GM21825 (cell line): ENCODE data around the gene IHH.

Source experiments
- ATAC-seq: cut with Tn5 transposase; IDR thresholded peaks from one replicate; pipeline ENCODE4 v1.9.1; 2021; ENCODE audit warnings: mild to moderate bottlenecking, moderate library complexity; ENCODE audit not compliant: unreplicated experiment

The IHH gene

DNA sequence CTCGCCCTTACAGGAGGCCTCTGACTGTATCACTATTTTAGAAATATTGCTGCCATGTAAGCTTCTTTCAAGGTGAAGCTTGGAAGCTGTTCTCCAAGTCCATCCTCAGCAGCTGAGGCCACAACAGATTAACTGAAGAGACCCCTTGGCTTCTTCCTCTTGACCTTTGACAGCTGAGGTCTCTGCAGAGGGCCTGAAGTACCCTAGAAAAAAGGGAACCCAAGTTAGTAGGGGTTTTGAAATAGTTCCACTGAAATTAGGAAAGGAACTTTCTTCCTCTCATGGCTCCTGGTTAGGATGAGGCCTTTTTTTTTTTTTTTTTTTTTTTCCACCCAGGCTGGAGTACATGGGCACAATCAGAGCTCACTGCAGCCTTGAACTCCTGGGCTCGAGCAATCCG is 15.5 kb upstream of the IHH start:
- no peak for ATAC-seq

DNA sequence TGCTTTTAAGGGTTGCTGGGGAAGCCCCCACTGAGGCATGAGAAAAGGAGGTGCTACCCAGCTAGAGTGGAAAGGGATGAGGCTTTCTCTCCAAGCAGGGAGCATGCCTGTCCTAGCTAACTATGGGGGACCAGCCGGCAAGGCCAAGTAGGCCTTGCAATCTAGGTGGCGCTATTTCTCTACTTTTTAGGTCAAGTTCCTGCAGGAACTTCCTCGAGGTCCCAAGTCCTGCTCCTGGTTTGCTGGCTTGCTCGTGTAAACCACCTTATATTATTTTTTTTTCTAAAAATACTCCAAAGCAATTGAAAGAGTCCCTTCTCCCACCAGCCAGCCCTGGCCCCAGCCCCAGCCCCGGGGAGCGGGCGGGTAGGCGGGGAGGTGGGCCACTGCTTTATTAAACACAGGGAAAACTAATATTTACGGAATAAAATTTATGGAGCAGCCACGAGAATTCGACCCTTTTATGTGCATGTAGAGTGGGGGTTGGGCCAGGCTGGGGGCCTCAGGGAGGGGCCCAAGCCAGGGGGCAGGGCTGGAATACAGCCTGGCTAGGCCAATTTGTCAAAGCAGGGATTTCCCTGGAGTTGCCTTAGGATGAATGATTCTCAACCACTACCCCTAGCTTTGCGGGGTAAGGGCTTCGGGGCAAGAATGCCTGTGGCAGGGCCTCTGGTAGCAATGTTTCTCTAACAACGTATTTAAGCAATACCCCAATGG is 12.8 kb upstream of the IHH start:
- ATAC-seq = no peak

DNA sequence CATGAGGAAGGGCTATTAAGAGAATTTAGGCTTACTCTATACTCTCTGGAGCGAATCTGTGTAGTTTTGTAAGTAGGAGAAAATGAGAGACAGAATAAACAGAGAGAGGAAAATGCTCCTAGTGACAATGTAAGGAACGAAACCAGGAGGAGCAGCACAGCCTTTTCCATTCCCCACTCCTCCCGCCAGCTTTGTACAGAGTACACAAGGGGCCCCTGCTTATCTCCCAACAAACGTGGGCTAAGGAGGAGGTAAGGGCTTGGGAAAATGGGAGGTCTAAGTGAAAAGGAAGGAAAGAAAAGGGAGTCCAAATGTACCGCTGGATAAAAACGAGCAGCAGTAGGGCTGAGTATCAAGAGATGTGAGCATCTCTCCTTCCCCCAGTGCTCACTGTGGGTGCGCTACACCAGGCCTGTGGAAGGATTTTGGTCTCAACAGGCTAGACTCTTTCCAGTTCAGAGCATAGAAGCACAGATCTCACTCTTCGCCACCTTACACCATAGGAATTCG is 12.1 kb upstream of the IHH start:
- no peak for ATAC-seq

DNA sequence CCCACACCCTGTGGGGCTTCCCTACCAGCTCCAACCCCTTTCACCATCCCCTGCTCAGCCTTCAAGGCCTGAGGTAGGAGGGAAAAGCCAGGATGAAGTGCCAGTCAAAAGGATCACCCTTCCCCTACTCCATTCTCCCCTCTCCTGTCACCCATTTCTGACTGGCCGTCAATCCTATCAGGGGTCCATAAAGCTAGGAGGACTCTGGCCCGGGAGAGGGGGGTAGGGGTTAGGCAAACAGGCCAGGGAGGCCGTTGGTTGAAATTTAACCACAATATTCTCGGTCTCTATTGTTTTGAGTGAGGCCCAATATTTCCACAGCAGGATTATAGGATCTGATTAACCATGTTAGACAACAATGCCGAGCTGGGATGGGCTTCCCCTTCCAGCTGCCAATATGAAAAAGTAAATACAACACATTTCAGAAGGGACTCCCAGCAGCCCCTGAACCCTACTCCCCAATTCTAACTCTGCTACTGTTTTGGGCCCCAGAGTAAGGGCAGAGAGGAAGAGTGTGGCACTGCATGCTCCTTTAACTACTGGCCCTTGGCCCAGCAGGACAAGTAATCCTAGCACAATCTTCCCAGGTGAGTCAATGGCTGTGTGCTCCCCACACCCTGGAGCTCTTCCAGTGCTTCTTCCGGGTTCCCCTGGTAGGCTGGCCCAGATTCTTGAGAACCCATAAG is 10.6 kb upstream of the IHH start:
- no peak for ATAC-seq

DNA sequence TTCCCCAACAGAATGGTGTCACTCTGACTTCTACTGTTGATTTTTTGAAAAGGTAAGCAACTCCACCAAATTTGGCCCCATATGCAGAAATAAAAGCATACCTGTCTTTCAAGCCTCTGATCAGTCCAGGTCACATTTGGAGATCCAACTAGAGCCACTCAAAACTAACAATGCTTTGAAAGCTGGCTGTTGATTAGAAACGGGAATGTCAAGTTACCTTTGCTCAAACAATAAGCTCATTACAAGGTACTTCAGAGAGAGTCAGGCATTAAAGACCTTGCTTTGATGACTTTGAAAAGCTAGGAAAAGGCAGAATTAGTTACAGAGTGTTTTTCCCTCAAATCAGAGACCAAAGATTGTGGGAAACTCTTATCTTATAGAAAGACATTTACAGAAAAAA is 4.8 kb upstream of the IHH start:
- no peak for ATAC-seq

DNA sequence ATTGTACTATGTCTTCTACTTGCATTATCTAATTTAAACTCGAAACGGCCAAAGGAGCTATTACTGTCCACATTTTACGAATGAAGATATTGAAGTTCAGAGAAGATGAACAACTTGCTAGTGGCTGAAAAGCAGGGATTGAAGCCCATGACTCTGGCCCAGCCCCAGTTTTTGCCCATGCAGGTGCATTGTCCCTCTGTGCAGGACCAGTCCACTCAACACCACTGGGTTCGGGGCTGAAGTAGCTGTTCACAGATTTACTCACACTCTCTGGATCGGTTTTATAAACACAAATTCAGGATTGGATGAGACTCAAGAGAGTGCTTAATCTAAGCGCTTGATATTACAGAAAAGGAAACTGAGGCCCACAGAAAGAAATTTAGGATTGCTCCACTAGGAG is 1.4 kb upstream of the IHH start:
- no peak for ATAC-seq

DNA sequence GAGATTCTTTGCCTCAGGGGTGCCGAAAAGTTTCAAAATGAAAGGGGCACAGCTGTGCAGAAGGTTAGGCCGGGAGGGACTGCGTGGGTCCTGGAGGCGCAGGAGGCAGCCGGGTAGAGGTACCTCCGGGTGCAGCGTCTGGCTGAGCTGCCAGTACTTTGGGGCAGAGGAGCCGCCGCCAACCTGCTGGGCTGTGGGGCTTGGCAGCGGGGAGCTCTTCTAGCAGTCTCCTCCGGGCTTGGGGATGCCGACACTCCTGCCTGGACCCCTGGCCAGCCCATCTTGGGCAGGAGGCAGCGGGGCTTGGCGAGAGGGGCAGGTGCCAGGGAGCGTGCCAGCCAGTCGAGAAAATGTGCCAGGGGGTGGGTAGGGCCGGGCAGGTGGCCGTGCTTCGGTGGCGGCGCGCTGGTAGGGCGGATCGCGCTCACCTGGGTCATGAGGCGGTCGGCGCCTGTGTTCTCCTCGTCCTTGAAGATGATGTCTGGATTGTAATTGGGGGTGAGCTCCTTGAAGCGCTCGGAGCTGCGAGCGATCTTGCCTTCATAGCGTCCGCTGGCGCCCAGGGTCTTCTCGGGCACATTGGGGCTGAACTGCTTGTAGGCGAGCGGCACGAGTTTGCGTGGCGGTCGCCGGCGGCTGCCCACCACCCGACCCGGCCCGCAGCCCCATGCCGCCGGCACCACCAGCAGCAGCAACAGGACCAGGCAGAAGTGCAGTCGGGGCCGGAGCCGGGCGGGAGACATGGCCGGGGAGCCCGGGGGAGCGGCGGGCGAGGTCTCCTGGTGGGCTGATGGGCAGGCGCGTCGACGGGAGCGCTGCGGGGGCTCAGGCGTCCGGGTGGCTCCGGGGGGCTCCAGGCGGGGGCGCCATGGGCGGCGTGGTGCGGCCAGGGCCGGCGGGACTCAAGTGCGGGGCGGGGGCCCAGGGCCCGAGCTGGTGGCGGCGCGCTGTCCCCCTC is 717 bp downstream of the IHH start:
- no peak for ATAC-seq

DNA sequence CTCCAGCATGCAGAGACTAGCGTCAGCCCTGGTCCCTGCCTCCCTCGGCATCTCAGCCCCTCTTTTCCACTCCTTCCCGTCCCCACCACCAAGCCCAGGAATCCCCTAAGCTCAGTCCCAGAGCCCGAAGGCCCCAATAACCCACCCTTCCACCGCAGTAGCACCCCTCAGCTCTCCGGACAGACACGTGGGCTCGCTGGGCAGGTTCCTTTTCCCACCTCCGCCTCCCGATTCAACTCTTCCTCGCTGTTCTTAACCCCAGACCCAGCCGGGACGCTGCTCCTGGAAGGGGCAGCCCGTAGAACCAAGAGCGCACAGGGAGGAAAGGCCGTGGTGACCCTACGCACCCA is 1.4 kb downstream of the IHH start:
- no peak for ATAC-seq

DNA sequence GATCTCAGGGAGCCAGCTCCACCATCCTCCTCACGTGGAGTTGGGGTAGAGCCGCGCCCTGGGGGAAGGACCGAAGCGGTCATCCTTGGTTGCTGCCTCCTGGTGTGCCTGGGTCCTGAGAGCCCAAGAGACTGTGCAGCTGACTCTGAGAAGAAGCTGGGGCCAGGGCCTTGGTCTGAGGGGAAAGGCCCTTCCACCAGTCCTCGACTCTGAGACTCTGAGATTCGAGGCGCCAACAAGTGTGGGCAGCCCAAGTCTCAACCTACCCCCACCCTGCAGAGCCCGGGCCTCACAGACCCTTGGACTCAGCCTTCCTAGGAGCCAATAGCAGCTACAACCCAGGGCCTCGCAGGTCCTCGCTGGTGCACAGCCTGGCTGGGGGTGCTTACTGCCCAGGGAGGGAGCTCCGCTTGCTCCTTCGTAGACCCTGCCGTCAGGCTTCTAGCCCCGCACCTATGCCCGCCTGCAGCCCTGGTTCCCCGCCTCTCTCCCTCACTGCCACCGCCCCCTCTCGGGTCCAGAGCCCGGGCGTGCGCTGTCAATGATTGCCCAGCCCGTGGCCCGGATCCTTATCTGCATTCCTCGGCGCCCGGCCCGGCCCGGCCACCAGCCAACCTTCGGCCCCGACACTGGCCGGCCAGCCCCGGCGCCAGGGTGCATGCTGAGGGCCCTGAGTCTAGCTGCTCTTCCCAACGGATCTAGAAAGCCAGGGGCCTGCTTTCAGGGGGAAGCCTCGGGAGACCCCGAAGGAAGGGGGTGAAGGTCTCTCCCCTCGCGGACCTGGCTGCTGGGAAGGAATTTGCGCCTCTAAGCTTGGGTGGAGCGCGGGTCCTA is 2.0 kb downstream of the IHH start:
- ATAC-seq = no peak

DNA sequence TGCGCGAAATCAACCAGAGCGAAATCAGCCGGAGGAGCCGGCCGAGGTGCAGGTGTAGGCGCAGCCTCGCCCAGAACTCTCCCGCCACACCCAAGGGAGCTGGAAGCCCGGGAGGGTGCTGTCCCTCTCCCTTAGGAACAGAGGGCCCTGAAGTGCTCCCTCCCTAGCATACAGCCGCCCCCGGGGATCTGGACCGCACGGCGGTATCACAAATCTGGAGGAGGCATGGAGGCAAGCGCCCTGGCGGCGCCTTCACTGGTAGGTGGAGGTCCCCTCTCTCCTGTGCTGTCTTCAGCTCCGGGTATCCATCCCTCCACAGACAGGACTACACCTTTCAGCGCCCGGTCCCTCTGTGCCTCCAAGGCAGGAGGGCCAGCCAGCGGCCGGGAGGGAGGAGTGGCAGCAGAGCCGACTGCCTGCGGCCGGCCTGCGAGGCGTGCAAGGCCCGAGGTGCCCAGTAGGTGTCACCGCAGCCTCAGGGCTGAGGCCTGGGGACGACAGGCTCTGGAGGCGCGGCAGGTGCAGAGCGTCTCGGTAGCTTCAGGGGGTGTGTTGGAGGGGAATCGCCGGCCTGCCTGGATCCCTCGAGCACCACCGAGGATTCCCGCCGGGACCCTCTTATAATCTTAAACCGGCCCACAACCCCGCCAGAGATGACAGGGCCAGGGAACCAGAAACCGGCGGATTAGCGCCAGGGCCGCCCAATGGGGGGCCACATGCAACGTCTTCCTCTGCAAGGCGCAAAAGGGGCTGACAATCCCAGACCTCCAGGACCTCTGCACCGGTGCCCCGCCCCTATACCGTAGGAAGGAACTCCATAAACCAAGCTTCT is 2.8 kb downstream of the IHH start:
- ATAC-seq = peak; percentile 82

DNA sequence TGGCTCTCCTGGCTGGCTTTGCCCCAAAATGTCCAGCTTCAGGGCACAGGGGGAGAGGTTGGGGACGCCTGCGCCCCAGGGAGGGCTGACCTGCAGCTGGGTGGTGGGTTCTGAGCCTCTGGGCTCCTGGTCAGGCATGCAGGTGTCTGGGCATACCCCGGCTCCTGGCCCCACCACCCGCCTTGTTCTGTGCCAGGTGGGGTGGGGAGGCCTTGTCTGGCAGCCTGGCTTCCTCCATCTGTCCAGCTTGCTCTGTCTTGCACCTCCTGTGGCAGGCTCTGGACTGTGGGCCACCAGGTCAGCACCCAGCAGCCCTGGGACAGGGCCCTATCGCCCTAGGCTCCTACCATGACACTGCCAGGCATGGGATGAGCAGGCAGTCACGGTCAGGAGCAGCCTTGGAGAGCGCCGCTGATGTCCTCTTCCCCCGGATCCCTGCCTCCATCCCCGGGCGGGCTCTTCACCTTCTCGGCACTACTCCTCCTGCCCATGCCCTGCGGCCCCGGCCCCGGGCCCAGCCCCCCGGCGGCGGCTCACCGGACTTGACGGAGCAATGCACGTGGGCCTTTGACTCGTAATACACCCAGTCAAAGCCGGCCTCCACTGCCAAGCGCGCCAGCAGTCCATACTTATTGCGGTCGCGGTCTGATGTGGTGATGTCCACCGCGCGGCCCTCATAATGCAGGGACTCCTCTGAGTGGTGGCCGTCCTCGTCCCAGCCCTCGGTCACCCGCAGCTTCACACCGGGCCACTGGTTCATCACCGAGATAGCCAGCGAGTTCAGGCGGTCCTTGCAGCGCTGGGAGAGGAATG is 3.6 kb downstream of the IHH start:
- ATAC-seq = no peak

DNA sequence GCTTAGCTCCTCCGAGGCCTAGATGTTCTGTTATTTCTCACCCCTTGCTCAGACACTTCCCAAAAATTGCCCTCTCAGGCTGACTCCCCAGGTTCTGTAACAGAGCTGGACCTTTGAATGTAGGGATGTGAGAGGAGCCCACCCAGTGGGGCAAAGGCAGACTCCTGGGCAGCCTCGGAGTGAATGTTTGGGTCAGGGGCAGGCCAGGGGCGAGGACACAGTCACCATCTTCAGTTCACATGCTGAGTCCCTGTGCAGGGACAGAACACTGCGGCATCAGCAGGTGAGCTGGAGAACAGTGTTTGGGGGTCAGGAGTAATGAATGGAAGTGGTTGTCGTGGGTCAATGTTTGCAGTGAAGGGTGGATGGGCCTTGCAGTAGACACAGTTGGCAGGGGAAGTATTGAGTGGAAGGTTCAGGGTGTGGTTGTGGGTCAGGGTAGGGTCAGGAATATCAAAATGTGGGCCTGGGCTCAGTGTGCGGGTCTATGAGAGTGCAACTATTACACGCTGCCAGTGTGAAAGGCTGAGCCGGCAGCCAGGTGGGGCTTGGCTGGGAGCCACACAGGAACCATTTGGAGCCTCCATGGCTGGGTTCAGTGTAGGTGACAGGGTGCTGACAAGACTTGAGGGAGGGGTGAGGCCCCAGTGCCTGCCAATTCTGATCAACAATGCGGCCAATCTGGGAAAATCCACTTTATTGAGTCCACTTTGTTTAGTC is 4.4 kb downstream of the IHH start:
- no peak for ATAC-seq

DNA sequence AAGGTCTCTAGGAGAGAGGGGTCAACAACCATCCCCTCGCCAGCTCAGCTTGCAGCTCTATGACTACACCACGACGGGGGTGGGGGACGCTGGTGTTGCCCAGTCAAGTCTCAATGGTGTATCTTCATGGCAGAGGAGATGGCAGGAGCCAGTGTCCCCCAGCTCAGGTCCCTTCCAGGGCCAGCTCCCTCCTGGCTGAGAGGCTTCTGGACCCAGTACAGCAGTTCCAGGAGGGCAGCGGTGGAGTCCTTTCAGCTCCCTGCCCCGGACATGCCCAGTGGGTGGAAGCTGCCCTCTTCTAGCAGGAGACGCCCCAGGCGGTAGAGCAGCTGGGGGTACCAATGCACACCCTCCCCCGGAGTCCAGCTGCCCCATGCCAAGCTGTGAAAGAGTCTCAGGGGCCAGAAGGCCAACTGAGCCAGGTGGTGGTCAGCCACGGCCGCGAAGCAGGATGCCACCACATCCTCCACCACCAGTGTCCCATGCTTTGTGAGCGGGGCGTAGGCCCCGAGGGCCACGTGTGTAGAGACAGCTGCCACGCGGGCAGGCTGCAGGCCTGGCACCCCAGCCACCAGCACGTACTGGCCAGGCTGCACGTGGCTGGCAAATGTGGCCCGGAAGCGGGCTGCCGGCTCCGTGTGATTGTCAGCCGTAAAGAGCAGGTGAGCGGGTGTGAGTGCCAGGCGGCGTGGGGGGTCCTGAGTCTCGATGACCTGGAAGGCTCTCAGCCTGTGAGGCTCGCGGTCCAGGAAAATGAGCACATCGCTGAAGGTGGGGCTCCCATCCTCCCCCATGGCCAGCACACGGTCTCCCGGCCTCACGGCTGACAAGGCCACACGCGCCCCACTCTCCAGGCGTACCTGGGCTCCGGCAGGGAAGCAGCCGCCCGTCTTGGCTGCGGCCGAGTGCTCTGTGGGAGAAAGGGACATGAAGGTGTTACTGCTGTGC is 5.5 kb downstream of the IHH start:
- ATAC-seq = no peak

DNA sequence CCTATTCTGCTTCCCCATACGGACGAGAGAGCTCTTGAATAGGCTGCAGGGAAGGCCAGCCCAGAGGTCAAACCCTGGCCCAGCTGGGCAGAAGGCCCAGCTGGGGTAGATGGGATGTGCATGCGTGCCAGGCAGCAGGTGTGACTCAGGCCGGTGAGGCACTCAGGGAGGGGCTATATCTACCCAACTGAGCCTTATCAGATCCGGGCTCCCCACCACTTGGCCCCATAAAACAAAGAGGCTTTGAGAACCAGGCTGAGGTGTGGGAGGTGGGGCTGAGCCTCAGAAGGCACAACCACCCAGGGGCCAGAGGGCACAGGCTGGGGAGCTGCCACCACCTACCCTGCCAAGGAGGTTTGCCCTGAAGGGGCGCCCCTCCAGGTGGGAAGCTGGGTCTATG is 11.4 kb downstream of the IHH start:
- no peak for ATAC-seq

DNA sequence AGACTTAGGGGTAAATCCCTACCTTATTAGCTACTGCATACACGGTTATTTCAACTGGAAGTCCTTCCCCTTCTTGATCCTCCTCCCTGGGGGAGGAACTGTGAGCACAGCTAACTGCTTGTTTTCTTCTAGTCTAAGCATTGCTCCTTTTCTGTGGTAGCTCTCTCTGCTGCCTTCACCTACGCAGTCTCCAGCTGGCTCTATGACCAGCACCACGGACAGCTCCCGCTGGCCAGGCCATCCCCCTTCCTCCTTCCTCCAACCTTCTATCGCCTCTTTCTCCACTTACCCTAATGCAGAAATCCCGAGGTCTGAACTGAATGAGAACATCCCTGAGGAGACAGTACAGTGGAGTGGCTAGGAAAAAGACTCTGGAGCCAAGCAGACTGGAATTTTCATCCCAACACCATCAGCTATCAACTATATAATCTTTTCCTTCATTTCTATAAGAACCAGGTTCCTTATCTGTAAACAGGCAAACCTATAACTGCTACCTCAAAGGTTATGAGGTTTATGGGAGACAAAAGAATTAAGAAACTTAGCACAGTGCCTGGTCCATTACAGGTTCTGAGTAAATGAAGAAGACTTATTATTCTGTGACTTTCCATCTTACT is 14.7 kb downstream of the IHH start:
- ATAC-seq = no peak

DNA sequence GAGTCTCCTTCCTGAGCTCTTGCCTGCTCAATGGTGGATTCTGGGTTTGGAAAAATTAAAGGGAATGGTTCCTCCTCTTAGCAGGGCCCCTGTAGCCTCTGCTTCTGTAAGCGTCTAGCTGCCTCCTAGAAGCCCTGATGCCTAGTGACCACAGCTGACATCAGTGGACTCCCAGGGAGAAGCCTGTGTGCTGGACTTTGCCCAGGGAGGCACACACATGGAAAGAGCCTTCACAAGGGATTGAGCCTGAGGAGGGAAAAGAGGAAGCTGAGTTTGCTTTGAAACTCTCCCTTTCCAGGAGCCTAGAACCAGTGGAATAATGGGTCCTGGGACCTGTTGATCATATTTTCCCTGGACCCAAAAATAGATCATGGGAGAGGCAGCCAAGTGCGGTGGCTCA is 18.0 kb downstream of the IHH start:
- no peak for ATAC-seq

DNA sequence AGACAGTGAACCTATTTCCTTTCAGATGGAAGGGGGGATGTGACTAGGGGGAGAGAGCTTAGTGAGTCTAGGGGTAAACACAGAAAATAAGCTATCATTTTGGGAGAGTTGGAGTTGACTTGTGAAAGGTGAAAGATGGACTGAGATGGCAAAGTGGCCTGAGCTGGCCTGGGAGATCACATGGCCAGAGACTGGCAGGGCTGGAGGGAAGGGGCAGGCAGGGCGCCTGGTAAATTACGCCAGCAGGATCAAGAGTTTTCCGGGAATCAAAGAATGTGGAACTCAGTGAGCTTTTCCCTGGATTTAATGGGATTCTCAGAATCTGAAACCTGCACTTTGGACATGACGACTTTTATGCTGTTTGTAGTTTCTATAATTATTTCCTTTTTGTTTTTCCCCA is 18.6 kb downstream of the IHH start:
- ATAC-seq = no peak
